Uterus (tissue), 2 donors: ENCODE data around the gene MYOZ3.

Experiments used
- CTCF ChIP-seq, 4 experiments: fragments of 200-600 bp in 2 of 4; fragments of 450-650 bp in 2 of 4; sonication (generic) in 2 of 4; IDR thresholded peaks; one replicate each; pipeline ENCODE4 v1.5.1; 2016 to 2019; ENCODE audit warnings: antibody characterized with exemption in 4 of 4, mild to moderate bottlenecking in 2 of 4, moderate library complexity in 1 of 4
- POLR2A ChIP-seq, 2 donors: fragments of 450-650 bp; IDR thresholded peaks; one replicate each; pipeline ENCODE4 v1.6.1; 2016; ENCODE audit warnings: antibody characterized with exemption in 2 of 2, mild to moderate bottlenecking in 1 of 2, moderate library complexity in 1 of 2

GRCh38 chr5:150641824-150642566 is 19.1 kb upstream of the MYOZ3 start:
- TF ChIP-seq CTCF (IDR thresholded peaks at IDR 0.05) (no peak), POLR2A (IDR thresholded peaks at IDR 0.05) (no peak)
